Keratinocyte (primary cell): ENCODE measurements around the gene GADD45B. TPM values are rescaled to one million over a fixed set of nuclear protein-coding genes. Genes with fewer than 3 reads are reported as not detected.

Source experiments
- DNase-seq: peaks from one replicate; pipeline ENCODE4 v3.0.0-alpha.2; 2011; ENCODE audit warnings: low read depth, missing footprints, low spot score
- FAIRE-seq: peaks from 2 replicates; lab custom pipeline; 2011; peaks lifted over from hg19 to GRCh38; lab: Jason Lieb, UNC
- H2AFZ ChIP-seq: 2 replicates; pipeline ENCODE4 v1.6.0; 2012; ENCODE audit warnings: low read length, control low read depth, inconsistent platforms; ENCODE audit not compliant: control insufficient read depth
- H3K27ac ChIP-seq: 2 replicates; pipeline ENCODE4 v1.5.1; 2011; ENCODE audit warnings: low read length; ENCODE audit not compliant: control insufficient read depth, insufficient read depth
- H3K27me3 ChIP-seq: 3 replicates; pipeline ENCODE4 v1.6.0; 2011; ENCODE audit warnings: low read length; ENCODE audit not compliant: control insufficient read depth, insufficient read depth; ENCODE audit errors: extremely low read depth
- H3K36me3 ChIP-seq, 2 experiments: 2 replicates in 1 of 2; 3 replicates in 1 of 2; pipeline ENCODE4 v1.5.1; 2011; ENCODE audit warnings: low read length in 2 of 2, mild to moderate bottlenecking in 1 of 2; ENCODE audit not compliant: control insufficient read depth in 2 of 2, insufficient read depth in 2 of 2; ENCODE audit errors: extremely low read depth in 1 of 2
- H3K4me1 ChIP-seq: 3 replicates; pipeline ENCODE4 v1.5.1; 2011; ENCODE audit warnings: low read length; ENCODE audit not compliant: control insufficient read depth, insufficient read depth; ENCODE audit errors: extremely low read depth
- H3K4me2 ChIP-seq: 3 replicates; pipeline ENCODE4 v1.6.0; 2011; ENCODE audit warnings: low read depth, low read length; ENCODE audit not compliant: control insufficient read depth, insufficient read depth; ENCODE audit errors: extremely low read depth
- H3K4me3 ChIP-seq, 3 experiments: fragments of 200-600 bp in 1 of 3; sonication (generic) in 1 of 3; 2 replicates in 2 of 3; 3 replicates in 1 of 3; pipeline ENCODE4 v1.5.1; 2011 to 2016; ENCODE audit warnings: low read length in 3 of 3, mild to moderate bottlenecking in 3 of 3, control low read depth in 2 of 3, inconsistent platforms in 1 of 3, low read depth in 1 of 3, mixed read lengths in 1 of 3, mixed run types in 1 of 3, moderate library complexity in 1 of 3; ENCODE audit not compliant: control insufficient read depth in 2 of 3, insufficient read depth in 2 of 3; ENCODE audit errors: extremely low read depth in 1 of 3
- H3K79me2 ChIP-seq: 2 replicates; pipeline ENCODE4 v1.6.0; 2012; ENCODE audit warnings: low read length; ENCODE audit not compliant: control insufficient read depth, insufficient read depth
- H3K9ac ChIP-seq: 3 replicates; pipeline ENCODE4 v1.6.0; 2011; ENCODE audit warnings: low read length; ENCODE audit not compliant: control insufficient read depth, insufficient read depth; ENCODE audit errors: extremely low read depth
- H3K9me1 ChIP-seq: 3 replicates; pipeline ENCODE4 v1.6.0; 2011; ENCODE audit warnings: low read length; ENCODE audit not compliant: control insufficient read depth, insufficient read depth; ENCODE audit errors: extremely low read depth
- H3K9me3 ChIP-seq: 2 replicates; pipeline ENCODE4 v1.5.1; 2012; ENCODE audit warnings: low read depth, low read length; ENCODE audit not compliant: control insufficient read depth
- H4K20me1 ChIP-seq: 3 replicates; pipeline ENCODE4 v1.6.0; 2011; ENCODE audit warnings: low read length; ENCODE audit not compliant: control insufficient read depth, insufficient read depth; ENCODE audit errors: extremely low read depth
- EZH2 ChIP-seq: IDR thresholded peaks from one replicate; pipeline ENCODE4 v1.6.1; 2012; ENCODE audit warnings: inconsistent platforms, mild to moderate bottlenecking, low read length, moderate library complexity
- dilution Hi-C: fragments of 300-500 bp; cut with MboI; formaldehyde crosslinking; loops from one replicate; pipeline ENCODE4 v1.7.0; 2020; ENCODE audit warnings: low sequenced_read_pairs; ENCODE audit not compliant: extremely low pct_ligation_motif_present
- polyA plus RNA-seq, 5 experiments: library from polyadenylated mRNA; depleted of rRNA in 3 of 5; stranded (reverse) in 3 of 5; stranded (forward) in 1 of 5; unstranded in 1 of 5; fragments of >200 nt; gene quantifications; 1 replicate in 1 of 5; 2 replicates in 3 of 5; 3 replicates in 1 of 5; pipeline versions ENCODE4 v1.2.1 to v1.2.3, GENCODE V29; 2011 to 2012; ENCODE audit warnings: missing spikeins in 2 of 5, low read depth in 1 of 5, low replicate concordance in 1 of 5
- TF ChIP-seq, protein P1 (sequence below), 3 experiments: IDR thresholded peaks in 1 of 3; conservative IDR thresholded peaks in 1 of 3; optimal IDR thresholded peaks in 1 of 3; 2 replicates in 2 of 3; 3 replicates in 1 of 3; pipeline versions ENCODE3 to v1.5.1; 2011; ENCODE audit warnings: low read length in 3 of 3, mild to moderate bottlenecking in 3 of 3, moderate library complexity in 2 of 3, control low read depth in 1 of 3, inconsistent platforms in 1 of 3; ENCODE audit not compliant: insufficient read depth in 2 of 3; ENCODE audit errors: extremely low read depth in 1 of 3

Gene GADD45B
- polyA plus RNA-seq, 1 donor (not counting 4 experiments of a cell fraction or from before 2014, with no cell fraction given) = 20.6 TPM

DNA sequence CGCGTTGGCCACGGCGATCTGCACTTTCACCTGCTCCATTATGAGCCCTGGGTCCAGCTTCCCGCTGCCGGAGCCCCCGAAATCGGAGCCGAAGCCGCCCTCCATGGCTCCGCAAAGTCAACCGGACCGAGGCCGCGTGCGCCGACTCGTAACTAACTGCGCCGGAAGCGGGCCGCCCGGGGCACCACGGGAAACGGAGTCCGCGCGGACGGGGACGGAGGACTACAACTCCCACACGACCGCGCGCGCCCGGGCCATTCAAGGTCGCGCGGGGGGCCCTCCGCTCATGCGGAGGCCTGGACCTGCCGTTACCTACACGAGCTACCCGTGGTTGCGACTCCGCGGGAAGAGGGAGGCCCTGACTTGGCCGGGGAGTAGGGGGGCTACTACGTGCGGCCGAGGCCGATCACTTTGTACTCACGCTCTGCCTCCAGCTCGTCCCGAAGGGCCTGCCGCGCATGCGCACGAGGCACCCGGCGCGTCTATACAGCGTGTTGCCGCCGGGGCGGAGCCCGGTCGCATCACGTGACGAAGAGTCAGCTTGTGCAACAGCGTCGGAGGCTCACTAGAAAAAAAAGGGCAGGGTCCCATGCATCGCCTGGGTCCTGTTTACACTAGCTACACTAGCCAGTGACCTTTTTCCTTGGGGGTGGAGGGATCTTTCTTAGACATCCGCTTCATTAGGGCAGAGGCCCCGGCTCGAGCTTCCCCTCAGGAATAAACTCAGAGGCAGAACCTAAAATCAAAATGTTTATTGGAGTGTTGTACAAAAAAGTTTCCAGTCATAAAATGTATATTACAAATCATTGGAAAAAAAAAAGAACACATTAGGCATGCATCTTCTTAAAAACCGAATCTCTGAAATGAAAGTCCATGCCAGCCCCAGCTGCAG lies 48.3 kb upstream of the GADD45B start, which contains the start of gene TIMM13:
Gene TIMM13, minus strand, starts transcription at position 158 of the 892 bp plus-strand sequence. Its CDS starts 53 bp downstream, at position 105.
- H2AFZ ChIP-seq = peak within 1 kb of the TSS; percentile 80
- dilution Hi-C loops = no loop called here

DNA sequence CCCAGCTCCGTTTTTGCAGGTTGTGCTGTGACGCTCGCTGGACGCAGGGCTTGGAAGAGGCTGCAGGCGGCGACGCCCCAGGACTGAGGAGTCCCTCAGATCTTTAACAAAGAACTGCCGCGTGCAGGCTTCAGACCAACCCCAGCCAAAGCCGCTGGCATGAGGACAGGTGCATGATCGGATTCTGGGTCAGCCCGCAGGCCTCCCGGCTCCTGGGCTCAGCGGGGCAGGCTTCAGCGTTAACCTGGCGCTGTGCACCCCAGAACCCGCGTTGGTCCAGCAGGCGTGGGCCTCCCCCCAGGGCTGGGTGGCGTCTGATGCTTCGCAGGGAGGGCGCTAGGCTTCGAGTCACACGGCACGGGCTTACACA lies 47.6 kb upstream of the GADD45B start:
- Histone ChIP-seq H3K4me1 (peaks cover 24% of the 10 kb centered on the region), H3K36me3 (peaks cover 17 to 18% of the 10 kb centered on the region in 2 experiments), H2AFZ (no peak overlapping the region), H3K27ac (peak overlapping the region; percentile 14), H3K79me2 (peaks cover 35% of the 10 kb centered on the region), H3K9me3 (no peaks in the 10 kb centered on the region), H3K4me2 (peak overlapping the region; percentile 97), H3K9ac (peak overlapping the region; percentile 93), H3K9me1 (peaks cover 2% of the 10 kb centered on the region), H3K4me3 (peak overlapping the region in 1 of 3 experiments; percentile 88), H4K20me1 (peaks cover 15% of the 10 kb centered on the region), H3K27me3 (no peaks in the 10 kb centered on the region)
- TF ChIP-seq EZH2 = no peak
- TF ChIP-seq, protein P1, sequence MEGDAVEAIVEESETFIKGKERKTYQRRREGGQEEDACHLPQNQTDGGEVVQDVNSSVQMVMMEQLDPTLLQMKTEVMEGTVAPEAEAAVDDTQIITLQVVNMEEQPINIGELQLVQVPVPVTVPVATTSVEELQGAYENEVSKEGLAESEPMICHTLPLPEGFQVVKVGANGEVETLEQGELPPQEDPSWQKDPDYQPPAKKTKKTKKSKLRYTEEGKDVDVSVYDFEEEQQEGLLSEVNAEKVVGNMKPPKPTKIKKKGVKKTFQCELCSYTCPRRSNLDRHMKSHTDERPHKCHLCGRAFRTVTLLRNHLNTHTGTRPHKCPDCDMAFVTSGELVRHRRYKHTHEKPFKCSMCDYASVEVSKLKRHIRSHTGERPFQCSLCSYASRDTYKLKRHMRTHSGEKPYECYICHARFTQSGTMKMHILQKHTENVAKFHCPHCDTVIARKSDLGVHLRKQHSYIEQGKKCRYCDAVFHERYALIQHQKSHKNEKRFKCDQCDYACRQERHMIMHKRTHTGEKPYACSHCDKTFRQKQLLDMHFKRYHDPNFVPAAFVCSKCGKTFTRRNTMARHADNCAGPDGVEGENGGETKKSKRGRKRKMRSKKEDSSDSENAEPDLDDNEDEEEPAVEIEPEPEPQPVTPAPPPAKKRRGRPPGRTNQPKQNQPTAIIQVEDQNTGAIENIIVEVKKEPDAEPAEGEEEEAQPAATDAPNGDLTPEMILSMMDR (optimal IDR thresholded peaks at IDR 0.05 in 1 of 3, IDR thresholded peaks at IDR 0.05 in 1 of 3, conservative IDR thresholded peaks at IDR 0.05 in 1 of 3; ENCODE audit: extremely low read depth in 1 of 3, insufficient read depth in 2 of 3, low read length in 3 of 3) = no peak
- DNase-seq = no peak
- FAIRE-seq = no peak
- dilution Hi-C loops = no loop called here

More for the DNA sequence above, 48.3 kb upstream of the GADD45B start, which contains the start of gene TIMM13:
- H3K36me3 ChIP-seq = peaks cover 18% of the 10 kb centered on the region in 2 experiments
- FAIRE-seq (peak; percentile 90), DNase-seq (peak; percentile 75)
- H3K9ac ChIP-seq = peak within 1 kb of the TSS; percentile 93
- peak within 1 kb of the TSS; percentile 88 for H3K27ac ChIP-seq
- H3K9me3 ChIP-seq = no peaks in the 10 kb centered on the region
- H3K9me1 ChIP-seq = peaks cover 2% of the 10 kb centered on the region
- peaks cover 24% of the 10 kb centered on the region for H3K4me1 ChIP-seq
- H3K27me3 ChIP-seq = no peaks in the 10 kb centered on the region
- TF ChIP-seq EZH2 = no peak
- TF ChIP-seq, protein P1 (optimal IDR thresholded peaks at IDR 0.05 in 1 of 3, IDR thresholded peaks at IDR 0.05 in 1 of 3, conservative IDR thresholded peaks at IDR 0.05 in 1 of 3; ENCODE audit: extremely low read depth in 1 of 3, insufficient read depth in 2 of 3, low read length in 3 of 3) = no peak
- peaks cover 35% of the 10 kb centered on the region for H3K79me2 ChIP-seq
- peak within 1 kb of the TSS; percentile 84 to 100 (median 88) for H3K4me3 ChIP-seq
- H4K20me1 ChIP-seq = peaks cover 15% of the 10 kb centered on the region
- H3K4me2 ChIP-seq = peak within 1 kb of the TSS; percentile 97
